ENCODE results near the gene WASF3.

GRCh38 chr13:26600343-26600742 is 42.9 kb downstream of the WASF3 start:
- no peak for TF ChIP-seq CTCF (IDR thresholded peaks at IDR 0.05)
- TF ChIP-seq POLR2A (IDR thresholded peaks at IDR 0.05) = no peak
